GM15510 (cell line): Measurements from ENCODE around the gene P2RY1.

ENCODE experiments used
- POLR2A ChIP-seq: IDR thresholded peaks from 3 replicates; pipeline ENCODE4 v1.6.1; 2011; ENCODE audit warnings: borderline replicate concordance; ENCODE audit not compliant: insufficient read length; ENCODE audit errors: extremely low read depth

Gene P2RY1

GRCh38 chr3:152830245-152830644 is 4.7 kb upstream of the P2RY1 start:
- TF ChIP-seq POLR2A: no peak

GRCh38 chr3:152832046-152832445 is 2.9 kb upstream of the P2RY1 start:
- no peak for TF ChIP-seq POLR2A

GRCh38 chr3:152833089-152833488 is 1.8 kb upstream of the P2RY1 start:
- TF ChIP-seq POLR2A: no peak

GRCh38 chr3:152834191-152834775 is 648 bp upstream of the P2RY1 start:
- TF ChIP-seq POLR2A: no peak

GRCh38 chr3:152835601-152836102 is 721 bp downstream of the P2RY1 start:
- TF ChIP-seq POLR2A: no peak

GRCh38 chr3:152836269-152836668 is 1.3 kb downstream of the P2RY1 start:
- no peak for TF ChIP-seq POLR2A

GRCh38 chr3:152839511-152839910 is 4.6 kb downstream of the P2RY1 start:
- no peak for TF ChIP-seq POLR2A

GRCh38 chr3:152841131-152841530 is 6.2 kb downstream of the P2RY1 start:
- TF ChIP-seq POLR2A: no peak

GRCh38 chr3:152842413-152842812 is 7.5 kb downstream of the P2RY1 start:
- TF ChIP-seq POLR2A: no peak

- TF ChIP-seq POLR2A: no peak
Observed at GRCh38 chr3:152843955-152844354, 9.0 kb downstream of the P2RY1 start.

- no peak for TF ChIP-seq POLR2A
Observed at GRCh38 chr3:152849996-152850578, 15.2 kb downstream of the P2RY1 start.

GRCh38 chr3:152853196-152853595 is 18.3 kb downstream of the P2RY1 start:
- no peak for TF ChIP-seq POLR2A

- no peak for TF ChIP-seq POLR2A
Observed at GRCh38 chr3:152857082-152857481, 22.2 kb downstream of the P2RY1 start.

GRCh38 chr3:152858170-152858800 is 23.4 kb downstream of the P2RY1 start:
- no peak for TF ChIP-seq POLR2A

GRCh38 chr3:152860736-152861135 is 25.8 kb downstream of the P2RY1 start:
- no peak for TF ChIP-seq POLR2A

GRCh38 chr3:152865668-152866245 is 30.8 kb downstream of the P2RY1 start:
- TF ChIP-seq POLR2A: no peak

GRCh38 chr3:152870027-152870426 is 35.1 kb downstream of the P2RY1 start:
- no peak for TF ChIP-seq POLR2A
